HG02884 (cell line): ENCODE results near the gene C21orf91.
A peak's percentile ranks its signal among the peaks of the same experiment; 100 is the strongest.

Experiments used
- ATAC-seq: cut with Tn5 transposase; IDR thresholded peaks from one replicate; pipeline ENCODE4 v1.9.1; 2021; ENCODE audit warnings: mild to moderate bottlenecking, moderate library complexity; ENCODE audit not compliant: unreplicated experiment

C21orf91 gene

GRCh38 chr21:17819114-17819876 lies at the start of gene C21orf91:
Gene C21orf91, minus strand, starts transcription at chr21:17819356. Its CDS starts 1,038 bp downstream, at chr21:17818318.
- ATAC-seq = peak; percentile 83

- no peak for ATAC-seq
These were observed 47.4 kb upstream of the C21orf91 start for GRCh38 chr21:17866590-17866989.

GRCh38 chr21:17859661-17860060 lies 40.5 kb upstream of the C21orf91 start:
- ATAC-seq = no peak

GRCh38 chr21:17858747-17859146 lies 39.6 kb upstream of the C21orf91 start:
- no peak for ATAC-seq

GRCh38 chr21:17854745-17855144 lies 35.6 kb upstream of the C21orf91 start:
- no peak for ATAC-seq

- no peak for ATAC-seq
These were observed 34.5 kb upstream of the C21orf91 start for GRCh38 chr21:17853393-17854275.

- ATAC-seq = peak; percentile 97
These were observed 29.1 kb upstream of the C21orf91 start for GRCh38 chr21:17848228-17848627.

GRCh38 chr21:17841103-17841502 lies 21.9 kb upstream of the C21orf91 start:
- no peak for ATAC-seq

GRCh38 chr21:17834639-17835354 lies 15.6 kb upstream of the C21orf91 start:
- peak; percentile 80 for ATAC-seq

GRCh38 chr21:17829472-17829871 lies 10.3 kb upstream of the C21orf91 start:
- no peak for ATAC-seq

GRCh38 chr21:17828223-17828622 lies 9.1 kb upstream of the C21orf91 start:
- ATAC-seq = no peak

GRCh38 chr21:17823846-17824245 lies 4.7 kb upstream of the C21orf91 start:
- ATAC-seq = no peak

- no peak for ATAC-seq
These were observed 2.0 kb upstream of the C21orf91 start for GRCh38 chr21:17821121-17821520.

GRCh38 chr21:17819877-17820229 lies 697 bp upstream of the C21orf91 start:
- ATAC-seq = peak; percentile 71

- peak; percentile 6 for ATAC-seq
These were observed 706 bp downstream of the C21orf91 start for GRCh38 chr21:17818186-17819113.

GRCh38 chr21:17813353-17813752 lies 5.8 kb downstream of the C21orf91 start:
- no peak for ATAC-seq

- no peak for ATAC-seq
These were observed 13.2 kb downstream of the C21orf91 start for GRCh38 chr21:17805966-17806365.

GRCh38 chr21:17803536-17803935 lies 15.6 kb downstream of the C21orf91 start:
- no peak for ATAC-seq

GRCh38 chr21:17802572-17802971 lies 16.6 kb downstream of the C21orf91 start:
- no peak for ATAC-seq
